Mesenchymal stem cell (in vitro differentiated cells and primary cell): ENCODE measurements around the gene EDC4.

ENCODE experiments used
- DNase-seq: peaks from one replicate; pipeline ENCODE4 v3.0.0-alpha.2; 2013
- H2AFZ ChIP-seq: one replicate; pipeline ENCODE4 v1.6.1; 2013; ENCODE audit warnings: low read depth, mild to moderate bottlenecking, control low read depth, inconsistent platforms, low read length, moderate library complexity
- H2AK5ac ChIP-seq: 2 replicates; pipeline ENCODE4 v1.6.1; 2013; ENCODE audit warnings: low read length, moderate library complexity, mild to moderate bottlenecking, inconsistent platforms; ENCODE audit not compliant: severe bottlenecking
- H2BK120ac ChIP-seq: one replicate; pipeline ENCODE4 v1.6.1; 2013; ENCODE audit warnings: low read depth, mild to moderate bottlenecking, inconsistent platforms, low read length, moderate library complexity
- H2BK12ac ChIP-seq, 2 experiments: one replicate each; pipeline ENCODE4 v1.6.1; 2013; ENCODE audit warnings: inconsistent platforms in 2 of 2, low read length in 2 of 2, mild to moderate bottlenecking in 2 of 2, moderate library complexity in 2 of 2, control low read depth in 1 of 2
- H2BK15ac ChIP-seq: one replicate; pipeline ENCODE4 v1.6.1; 2013; ENCODE audit warnings: mild to moderate bottlenecking, low read depth, inconsistent platforms; ENCODE audit not compliant: poor library complexity, severe bottlenecking
- H2BK5ac ChIP-seq: 2 replicates; pipeline ENCODE4 v1.6.1; 2013; ENCODE audit warnings: low read depth, mild to moderate bottlenecking, low read length, control low read depth, inconsistent platforms; ENCODE audit not compliant: poor library complexity, severe bottlenecking
- H3K14ac ChIP-seq, 2 experiments: one replicate each; pipeline ENCODE4 v1.6.1; 2013; ENCODE audit warnings: inconsistent platforms in 2 of 2, low read length in 2 of 2, control low read depth in 1 of 2, mild to moderate bottlenecking in 1 of 2, moderate library complexity in 1 of 2
- H3K18ac ChIP-seq, 2 experiments: one replicate each; pipeline ENCODE4 v1.6.1; 2013; ENCODE audit warnings: inconsistent platforms in 2 of 2, low read length in 2 of 2, control low read depth in 1 of 2, low read depth in 1 of 2, mild to moderate bottlenecking in 1 of 2
- H3K23ac ChIP-seq, 2 experiments: one replicate each; pipeline ENCODE4 v1.6.1; 2013; ENCODE audit warnings: inconsistent platforms in 2 of 2, low read length in 2 of 2, mild to moderate bottlenecking in 2 of 2, moderate library complexity in 2 of 2, control low read depth in 1 of 2
- H3K27ac ChIP-seq: 2 replicates; pipeline ENCODE4 v1.5.1; 2013; ENCODE audit warnings: mild to moderate bottlenecking, moderate library complexity, low read length, control low read depth, inconsistent platforms; ENCODE audit not compliant: poor library complexity, severe bottlenecking
- H3K27me3 ChIP-seq, 2 experiments: 2 replicates each; pipeline versions ENCODE4 v1.6.1 to v1.7.0; 2013; ENCODE audit warnings: low read length in 2 of 2, mild to moderate bottlenecking in 2 of 2, moderate library complexity in 2 of 2, control low read depth in 1 of 2, inconsistent platforms in 1 of 2; ENCODE audit not compliant: control insufficient read depth in 1 of 2, insufficient read depth in 1 of 2
- H3K36me3 ChIP-seq, 2 experiments: 2 replicates each; pipeline versions ENCODE4 v1.6.1 to v1.7.0; 2013; ENCODE audit warnings: low read length in 2 of 2, control low read depth in 1 of 2, inconsistent platforms in 1 of 2, low read depth in 1 of 2, mild to moderate bottlenecking in 1 of 2; ENCODE audit not compliant: insufficient read depth in 2 of 2, control insufficient read depth in 1 of 2
- H3K4ac ChIP-seq, 2 experiments: one replicate each; pipeline ENCODE4 v1.6.1; 2013; ENCODE audit warnings: inconsistent platforms in 2 of 2, low read length in 2 of 2, mild to moderate bottlenecking in 2 of 2, moderate library complexity in 2 of 2, control low read depth in 1 of 2, low read depth in 1 of 2
- H3K4me1 ChIP-seq: 2 replicates; pipeline ENCODE4 v1.6.1; 2013; ENCODE audit warnings: low read depth, low read length, control low read depth; ENCODE audit not compliant: control insufficient read depth, insufficient read depth
- H3K4me2 ChIP-seq: 2 replicates; pipeline ENCODE4 v1.6.1; 2013; ENCODE audit warnings: low read length, mild to moderate bottlenecking, inconsistent platforms; ENCODE audit not compliant: poor library complexity, severe bottlenecking
- H3K4me3 ChIP-seq, 2 experiments: 2 replicates each; pipeline versions ENCODE4 v1.5.1 to v1.7.0; 2013; ENCODE audit warnings: low read length in 2 of 2, mild to moderate bottlenecking in 2 of 2, control low read depth in 1 of 2, low read depth in 1 of 2; ENCODE audit not compliant: insufficient read depth in 1 of 2
- H3K79me1 ChIP-seq: replicated peaks from 2 replicates; pipeline ENCODE4 v1.6.1; 2013; ENCODE audit warnings: mild to moderate bottlenecking, control low read depth, low read length, inconsistent platforms; ENCODE audit not compliant: poor library complexity, severe bottlenecking
- H3K9ac ChIP-seq: 2 replicates; pipeline ENCODE4 v1.7.0; 2013; ENCODE audit warnings: mild to moderate bottlenecking, low read length, moderate library complexity
- H3K9me3 ChIP-seq: 2 replicates; pipeline ENCODE4 v1.7.0; 2013; ENCODE audit warnings: mild to moderate bottlenecking, low read length; ENCODE audit not compliant: control insufficient read depth
- H4K8ac ChIP-seq: one replicate; pipeline ENCODE4 v1.6.1; 2013; ENCODE audit warnings: inconsistent platforms, mild to moderate bottlenecking, low read length, moderate library complexity
- H4K91ac ChIP-seq: one replicate; pipeline ENCODE4 v1.6.1; 2013; ENCODE audit warnings: mild to moderate bottlenecking, low read length, inconsistent platforms
- WGBS: methylation state at CpG from one replicate; pipeline ENCODE4 v1.1.7; 2013; ENCODE audit warnings: mixed read lengths; 5-methylcytosine and 5-hydroxymethylcytosine counted together

The EDC4 gene

DNA sequence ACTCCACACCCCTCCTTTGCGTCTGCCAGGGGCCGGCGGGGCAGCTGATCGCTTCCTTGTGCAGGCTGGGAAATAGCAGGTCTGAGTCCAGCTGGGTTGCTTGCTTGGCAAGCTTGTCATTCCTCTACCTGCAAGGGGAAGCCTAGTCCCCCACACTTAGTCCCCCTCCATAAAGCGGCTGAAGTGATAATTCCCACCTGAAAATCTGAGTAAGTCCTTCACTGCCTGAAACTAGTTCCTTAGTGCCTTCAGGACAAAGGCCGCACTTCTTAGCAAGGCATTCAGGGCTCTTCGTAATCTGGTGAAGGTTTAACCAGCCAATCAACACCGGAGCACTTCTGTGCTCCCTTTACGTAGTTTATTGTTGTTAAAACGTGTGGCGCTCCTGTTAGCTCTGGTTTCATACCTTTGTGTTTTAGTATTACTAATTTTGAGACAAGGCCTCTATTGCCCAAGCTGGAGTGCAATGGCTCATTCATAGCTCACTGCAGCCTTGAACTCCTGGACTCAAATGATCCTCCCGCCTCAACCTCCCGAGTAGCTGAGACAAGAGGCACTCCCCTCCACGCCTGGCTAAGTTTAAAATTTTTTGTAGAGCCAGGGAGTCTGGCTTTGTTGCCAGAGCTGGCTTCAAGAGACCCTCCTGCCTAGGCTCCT lies 21.0 kb downstream of the EDC4 start:
- Histone ChIP-seq H3K36me3 (peaks cover 0 to 6% of the 10 kb centered on the region in 2 experiments), H3K4ac (peak overlapping the region; percentile 15 to 83), H2BK12ac (no peak overlapping the region), H2BK120ac (no peak overlapping the region), H3K79me1 (peaks cover 13% of the 10 kb centered on the region), H3K23ac (no peak overlapping the region), H3K14ac (peak overlapping the region in 1 of 2 experiments; percentile 80), H3K9ac (peak overlapping the region; percentile 100), H3K27me3 (no peaks in the 10 kb centered on the region), H4K8ac (peak overlapping the region; percentile 99), H3K27ac (peak overlapping the region; percentile 63), H2BK15ac (no peak overlapping the region), H2AK5ac (peak overlapping the region; percentile 65), H2AFZ (peak overlapping the region; percentile 94), H3K9me3 (no peaks in the 10 kb centered on the region), H3K4me1 (peaks cover 8% of the 10 kb centered on the region), H3K4me2 (peak overlapping the region; percentile 78), H3K18ac (peak overlapping the region; percentile 4 to 97), H3K4me3 (peak overlapping the region; percentile 99 to 100), H4K91ac (peak overlapping the region; percentile 2), H2BK5ac (no peak overlapping the region)
- DNase-seq, result no peak
- 47% methylated on average over 14 of the region's 14 CpGs for WGBS

DNA sequence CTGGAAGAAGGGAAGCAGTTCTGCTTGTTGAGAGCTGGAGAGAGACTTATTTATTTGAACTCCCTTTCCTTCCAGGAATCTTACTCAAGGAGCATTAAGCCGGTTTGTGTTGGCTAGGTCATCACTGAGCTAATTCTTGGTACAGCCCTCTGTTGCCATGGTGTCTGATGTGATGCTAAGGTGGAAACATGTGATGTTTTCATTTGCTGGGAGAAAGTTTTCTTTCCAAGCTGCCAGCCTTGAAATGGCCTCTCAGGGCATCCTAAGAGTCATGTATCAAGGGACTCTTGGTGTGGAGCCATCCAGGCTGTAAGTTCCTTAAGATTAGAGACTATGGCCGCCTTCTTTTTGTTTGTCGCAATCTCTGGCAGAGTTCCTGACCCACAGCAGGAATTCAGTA lies 24.4 kb downstream of the EDC4 start:
- no peak overlapping the region for H4K8ac ChIP-seq
- no peak overlapping the region for H4K91ac ChIP-seq
- no peak overlapping the region for H3K4ac ChIP-seq
- peaks cover 0 to 9% of the 10 kb centered on the region in 2 experiments for H3K36me3 ChIP-seq
- no peak overlapping the region for H3K4me3 ChIP-seq
- no peak overlapping the region for H2BK12ac ChIP-seq
- WGBS, result 98% methylated on average over 3 of the region's 3 CpGs
- no peaks in the 10 kb centered on the region for H3K27me3 ChIP-seq
- H3K79me1 ChIP-seq, result peaks cover 28% of the 10 kb centered on the region
- no peak overlapping the region for H2BK120ac ChIP-seq
- peak; percentile 55 for DNase-seq
- H3K18ac ChIP-seq, result no peak overlapping the region
- H2BK15ac ChIP-seq, result no peak overlapping the region
- no peak overlapping the region for H2AFZ ChIP-seq
- H3K23ac ChIP-seq, result no peak overlapping the region
- no peaks in the 10 kb centered on the region for H3K9me3 ChIP-seq
- H3K4me2 ChIP-seq, result no peak overlapping the region
- peak overlapping the region; percentile 53 for H3K9ac ChIP-seq
- no peak overlapping the region for H2BK5ac ChIP-seq
- H2AK5ac ChIP-seq, result no peak overlapping the region
- H3K14ac ChIP-seq, result no peak overlapping the region
- H3K27ac ChIP-seq, result no peak overlapping the region
- peaks cover 8% of the 10 kb centered on the region for H3K4me1 ChIP-seq

- no peak overlapping the region for H2AFZ ChIP-seq
- H3K4me2 ChIP-seq, result no peak overlapping the region
- H3K4me1 ChIP-seq, result no peaks in the 10 kb centered on the region
- no peaks in the 10 kb centered on the region for H3K27me3 ChIP-seq
- H3K4ac ChIP-seq, result no peak overlapping the region
- H3K9ac ChIP-seq, result no peak overlapping the region
- no peak for DNase-seq
- no peaks in the 10 kb centered on the region for H3K9me3 ChIP-seq
- no peak overlapping the region for H2BK5ac ChIP-seq
- no peak overlapping the region for H3K14ac ChIP-seq
- H3K23ac ChIP-seq, result no peak overlapping the region
- 96% methylated on average over 5 of the region's 5 CpGs for WGBS
- peaks cover 12 to 20% of the 10 kb centered on the region in 2 experiments for H3K36me3 ChIP-seq
- no peak overlapping the region for H3K18ac ChIP-seq
- no peak overlapping the region for H3K27ac ChIP-seq
- H3K79me1 ChIP-seq, result peaks cover 37% of the 10 kb centered on the region
- H2BK15ac ChIP-seq, result no peak overlapping the region
- H2AK5ac ChIP-seq, result no peak overlapping the region
- no peak overlapping the region for H4K8ac ChIP-seq
- H4K91ac ChIP-seq, result no peak overlapping the region
- no peak overlapping the region for H2BK12ac ChIP-seq
- no peak overlapping the region for H3K4me3 ChIP-seq
- no peak overlapping the region for H2BK120ac ChIP-seq
These were observed 28.9 kb downstream of the EDC4 start for GRCh38 chr16:67901734-67902133.

GRCh38 chr16:67902831-67903230 lies 30.0 kb downstream of the EDC4 start:
- no peak overlapping the region for H2AK5ac ChIP-seq
- H2BK5ac ChIP-seq, result no peak overlapping the region
- no peak overlapping the region for H2BK12ac ChIP-seq
- peaks cover 12 to 16% of the 10 kb centered on the region in 2 experiments for H3K36me3 ChIP-seq
- H2AFZ ChIP-seq, result no peak overlapping the region
- WGBS, result 82% methylated on average over 4 of the region's 4 CpGs
- no peak overlapping the region for H2BK120ac ChIP-seq
- H4K91ac ChIP-seq, result no peak overlapping the region
- DNase-seq, result peak; percentile 40
- H3K79me1 ChIP-seq, result peaks cover 34% of the 10 kb centered on the region
- H3K4ac ChIP-seq, result peak overlapping the region in 1 of 2 experiments; percentile 55
- H3K4me2 ChIP-seq, result no peak overlapping the region
- H3K9me3 ChIP-seq, result no peaks in the 10 kb centered on the region
- H3K4me3 ChIP-seq, result no peak overlapping the region
- H3K14ac ChIP-seq, result no peak overlapping the region
- no peak overlapping the region for H3K23ac ChIP-seq
- H3K27me3 ChIP-seq, result no peaks in the 10 kb centered on the region
- no peak overlapping the region for H3K9ac ChIP-seq
- H3K18ac ChIP-seq, result peak overlapping the region in 1 of 2 experiments; percentile 72
- no peak overlapping the region for H4K8ac ChIP-seq
- no peak overlapping the region for H3K27ac ChIP-seq
- no peak overlapping the region for H2BK15ac ChIP-seq
- no peaks in the 10 kb centered on the region for H3K4me1 ChIP-seq
